ENCODE measurements around the gene COPZ1. TPM values are rescaled to one million over a fixed set of nuclear protein-coding genes. Genes with fewer than 3 reads are reported as not detected.
A peak's percentile ranks its signal among the peaks of the same experiment; 100 is the strongest.

The COPZ1 gene
- total RNA-seq, 1 donor from 2014 or later: 137 TPM

- Mint-ChIP-seq H3K27me3 (ENCODE audit: low read depth) (no peaks in the 10 kb centered on the region), H3K4me3 (no peak overlapping the region), H3K27ac (peak overlapping the region; percentile 99), H3K9me3 (no peaks in the 10 kb centered on the region), H3K4me1 (peaks cover 51% of the 10 kb centered on the region), H3K36me3 (peaks cover 23% of the 10 kb centered on the region)
- DNase-seq (ENCODE audit: low spot score in 2 of 2, unreplicated experiment in 2 of 2): no peak
- TF ChIP-seq, protein P1, sequence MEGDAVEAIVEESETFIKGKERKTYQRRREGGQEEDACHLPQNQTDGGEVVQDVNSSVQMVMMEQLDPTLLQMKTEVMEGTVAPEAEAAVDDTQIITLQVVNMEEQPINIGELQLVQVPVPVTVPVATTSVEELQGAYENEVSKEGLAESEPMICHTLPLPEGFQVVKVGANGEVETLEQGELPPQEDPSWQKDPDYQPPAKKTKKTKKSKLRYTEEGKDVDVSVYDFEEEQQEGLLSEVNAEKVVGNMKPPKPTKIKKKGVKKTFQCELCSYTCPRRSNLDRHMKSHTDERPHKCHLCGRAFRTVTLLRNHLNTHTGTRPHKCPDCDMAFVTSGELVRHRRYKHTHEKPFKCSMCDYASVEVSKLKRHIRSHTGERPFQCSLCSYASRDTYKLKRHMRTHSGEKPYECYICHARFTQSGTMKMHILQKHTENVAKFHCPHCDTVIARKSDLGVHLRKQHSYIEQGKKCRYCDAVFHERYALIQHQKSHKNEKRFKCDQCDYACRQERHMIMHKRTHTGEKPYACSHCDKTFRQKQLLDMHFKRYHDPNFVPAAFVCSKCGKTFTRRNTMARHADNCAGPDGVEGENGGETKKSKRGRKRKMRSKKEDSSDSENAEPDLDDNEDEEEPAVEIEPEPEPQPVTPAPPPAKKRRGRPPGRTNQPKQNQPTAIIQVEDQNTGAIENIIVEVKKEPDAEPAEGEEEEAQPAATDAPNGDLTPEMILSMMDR (IDR thresholded peaks at IDR 0.05; ENCODE audit: unreplicated experiment): no peak
Observed at GRCh38 chr12:54349036-54349435, 24.1 kb downstream of the COPZ1 start.

DNA sequence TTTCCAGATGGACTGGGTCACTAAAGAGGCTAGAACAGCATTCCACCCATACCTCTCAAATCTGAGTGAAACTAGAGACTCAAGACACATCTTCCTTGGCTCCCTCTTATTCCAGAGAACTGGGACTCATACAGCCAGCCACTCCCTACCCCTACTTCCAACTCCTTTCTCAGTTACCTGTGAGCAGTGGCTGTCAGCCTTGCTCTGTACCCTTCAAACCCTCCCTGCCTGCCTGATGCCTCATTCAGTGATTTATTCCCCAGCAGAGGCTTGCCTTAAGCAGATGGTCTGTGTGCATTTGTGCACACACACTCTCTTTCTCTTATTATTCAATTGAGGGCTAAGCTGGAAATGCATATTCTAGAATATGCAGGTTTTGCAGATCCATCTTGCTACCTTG, 24.7 kb downstream of the COPZ1 start:
- peaks cover 51% of the 10 kb centered on the region for H3K4me1 Mint-ChIP-seq
- no peak overlapping the region for H3K4me3 Mint-ChIP-seq
- peak overlapping the region; percentile 99 for H3K27ac Mint-ChIP-seq
- DNase-seq (ENCODE audit: low spot score in 2 of 2, unreplicated experiment in 2 of 2): no peak
- peaks cover 23% of the 10 kb centered on the region for H3K36me3 Mint-ChIP-seq
- TF ChIP-seq, protein P1 (IDR thresholded peaks at IDR 0.05; ENCODE audit: unreplicated experiment): no peak
- H3K9me3 Mint-ChIP-seq: no peaks in the 10 kb centered on the region
- H3K27me3 Mint-ChIP-seq (ENCODE audit: low read depth): no peaks in the 10 kb centered on the region

DNA sequence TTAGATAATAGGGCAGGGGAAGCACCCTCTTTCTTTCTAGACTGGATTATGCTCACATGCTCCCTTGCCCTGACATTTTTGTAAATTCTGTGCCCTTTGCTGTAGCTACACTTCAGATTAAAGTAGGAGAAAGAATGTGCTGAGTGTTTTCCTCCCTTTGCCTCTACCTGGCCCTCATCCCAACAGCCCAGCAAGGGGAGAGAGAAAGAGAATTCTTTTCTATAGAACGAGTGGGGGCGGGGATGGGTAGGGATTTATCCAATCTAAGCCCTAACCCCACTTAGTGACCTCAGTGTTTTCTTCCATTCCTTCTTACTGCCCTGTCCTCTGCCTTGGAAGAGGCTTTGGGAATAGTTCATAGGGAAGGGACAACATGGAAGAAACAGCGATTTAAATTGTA, 25.8 kb downstream of the COPZ1 start:
- Mint-ChIP-seq H3K4me1 (peaks cover 51% of the 10 kb centered on the region), H3K27me3 (ENCODE audit: low read depth) (no peaks in the 10 kb centered on the region), H3K4me3 (peak overlapping the region; percentile 18), H3K27ac (peak overlapping the region; percentile 99), H3K9me3 (no peaks in the 10 kb centered on the region), H3K36me3 (peaks cover 17% of the 10 kb centered on the region)
- no peak for DNase-seq (ENCODE audit: low spot score in 2 of 2, unreplicated experiment in 2 of 2)
- TF ChIP-seq, protein P1 (IDR thresholded peaks at IDR 0.05; ENCODE audit: unreplicated experiment): no peak

GRCh38 chr12:54351341-54351740, 26.4 kb downstream of the COPZ1 start:
- TF ChIP-seq, protein P1 (IDR thresholded peaks at IDR 0.05; ENCODE audit: unreplicated experiment): no peak
- Mint-ChIP-seq H3K4me1 (peaks cover 51% of the 10 kb centered on the region), H3K36me3 (peaks cover 17% of the 10 kb centered on the region), H3K9me3 (no peaks in the 10 kb centered on the region), H3K27me3 (ENCODE audit: low read depth) (no peaks in the 10 kb centered on the region), H3K4me3 (no peak overlapping the region), H3K27ac (peak overlapping the region; percentile 99)
- no peak for DNase-seq (ENCODE audit: low spot score in 2 of 2, unreplicated experiment in 2 of 2)

- Mint-ChIP-seq H3K9me3 (no peaks in the 10 kb centered on the region), H3K36me3 (peaks cover 11% of the 10 kb centered on the region), H3K27ac (peak overlapping the region; percentile 99), H3K4me3 (peak overlapping the region; percentile 63), H3K4me1 (peaks cover 51% of the 10 kb centered on the region), H3K27me3 (ENCODE audit: low read depth) (no peaks in the 10 kb centered on the region)
- DNase-seq (ENCODE audit: low spot score in 2 of 2, unreplicated experiment in 2 of 2): peak; percentile 63 to 80
- TF ChIP-seq, protein P1 (IDR thresholded peaks at IDR 0.05; ENCODE audit: unreplicated experiment): no peak
Observed at GRCh38 chr12:54352022-54352531, 27.1 kb downstream of the COPZ1 start.
